CD4-positive, alpha-beta T cell treated with Interleukin-1 beta for 1 hour (primary cell): ENCODE data around the gene FSD1.
"Not testable (repeated sequence)": the region's sequence is repeated elsewhere in the genome, so short reads cannot be mapped to it uniquely, and the experiment has no call there.

Source experiments
- DNase-seq, 2 donors: peaks; one replicate each; pipeline ENCODE4 v3.0.0-alpha.2; 2020 to 2022

Gene FSD1

DNA sequence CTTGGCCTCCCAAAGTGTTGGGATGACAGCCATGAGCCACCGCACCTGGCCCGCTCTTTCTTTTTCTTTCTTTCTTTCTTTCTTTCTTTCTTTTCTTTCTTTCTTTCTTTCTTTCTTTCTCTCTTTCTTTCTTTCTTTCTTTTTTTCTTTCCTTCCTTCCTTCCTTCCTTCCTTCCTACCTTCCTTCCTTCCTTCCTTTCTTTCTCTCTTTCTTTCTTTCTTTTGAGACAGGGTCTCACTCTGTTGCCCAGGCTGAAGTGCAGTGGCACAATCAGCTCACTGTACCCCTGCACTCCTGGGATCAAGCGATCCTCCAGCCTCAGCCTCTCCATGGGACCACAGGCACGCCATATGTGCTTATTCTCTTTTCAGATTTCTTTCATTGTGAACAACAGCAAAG is 18.3 kb upstream of the FSD1 start:
- not testable (repeated sequence) for DNase-seq

DNA sequence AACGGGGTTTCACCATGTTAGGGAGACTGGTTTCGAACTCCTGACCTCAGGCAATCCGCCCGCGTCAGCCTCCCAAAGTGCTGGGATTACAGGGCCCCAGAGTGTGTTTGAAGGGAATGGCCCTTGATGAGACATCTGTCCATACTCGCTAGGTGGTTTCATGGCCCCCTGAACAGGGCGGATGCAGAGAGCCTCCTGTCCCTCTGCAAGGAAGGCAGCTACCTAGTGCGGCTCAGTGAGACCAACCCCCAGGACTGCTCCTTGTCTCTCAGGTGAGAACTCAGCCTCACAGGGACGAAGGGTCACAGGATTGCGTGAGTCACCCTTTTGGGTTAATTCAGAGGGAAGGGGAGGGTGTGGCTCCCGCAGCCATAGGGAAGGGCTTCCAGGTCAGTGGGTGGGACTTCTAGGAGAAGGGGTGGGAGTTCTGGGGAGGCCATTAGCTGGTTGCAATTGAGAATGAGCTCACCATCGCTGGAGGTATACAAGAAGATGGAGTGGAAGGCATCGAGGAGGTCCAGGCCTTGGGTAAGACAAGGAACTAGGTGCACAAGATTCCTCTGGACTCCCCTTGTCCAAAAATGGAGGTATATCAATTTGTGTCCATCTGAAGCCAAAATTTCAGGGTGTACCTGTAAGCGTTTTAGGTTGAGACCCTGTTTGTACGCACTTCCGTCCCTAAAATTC is 16.2 kb upstream of the FSD1 start:
- DNase-seq: no peak

GRCh38 chr19:4291184-4291732 is 13.1 kb upstream of the FSD1 start:
- no peak for DNase-seq

- DNase-seq: no peak
These were observed 11.9 kb upstream of the FSD1 start for GRCh38 chr19:4292515-4292914.

GRCh38 chr19:4294389-4294788 is 10.0 kb upstream of the FSD1 start:
- DNase-seq: no peak

GRCh38 chr19:4295972-4296771 is 8.2 kb upstream of the FSD1 start:
- DNase-seq: no peak

DNA sequence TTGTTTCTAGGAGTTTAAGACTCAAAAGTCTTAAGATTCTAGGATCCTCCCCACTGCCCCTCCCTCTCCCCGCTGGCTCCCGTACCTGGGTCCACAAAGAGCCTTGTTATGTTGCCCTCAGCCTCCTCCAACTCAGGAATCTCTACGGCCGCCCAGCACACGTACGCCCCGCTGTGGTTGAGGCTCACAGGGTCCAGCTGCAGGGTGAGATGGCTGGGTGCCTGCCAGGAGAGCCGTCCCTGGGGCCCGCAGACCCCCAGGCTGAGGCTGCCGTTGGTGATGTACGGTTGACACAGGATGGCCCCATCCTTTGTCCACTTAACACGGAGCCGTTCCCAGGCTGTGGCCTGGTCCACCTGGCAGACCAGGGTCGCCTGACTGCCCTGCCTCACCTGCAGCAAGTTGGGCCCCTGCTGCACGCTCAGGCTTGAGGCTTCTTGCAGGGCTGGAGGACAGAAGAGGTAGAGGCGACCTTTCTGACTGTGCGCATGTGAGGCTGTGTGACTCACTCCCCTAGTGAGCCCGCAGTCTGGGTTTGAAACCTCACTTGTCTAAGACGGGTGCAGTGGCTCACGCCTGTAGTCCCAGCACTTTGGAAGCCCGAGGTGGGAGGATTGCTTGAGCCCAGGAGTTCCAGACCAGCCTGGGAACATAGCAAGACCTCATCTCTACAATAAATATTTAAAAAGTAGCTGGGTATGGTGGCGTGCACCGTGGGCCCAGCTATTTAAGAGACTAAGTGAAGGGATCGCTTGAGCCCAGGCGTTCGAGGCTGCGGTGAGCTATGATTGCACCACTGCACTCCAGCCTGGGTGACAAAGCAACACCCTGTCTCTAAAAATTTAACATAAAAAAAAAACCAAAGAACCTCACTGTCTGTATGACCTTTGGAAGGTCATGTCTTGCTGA is 6.2 kb upstream of the FSD1 start:
- no peak for DNase-seq

DNA sequence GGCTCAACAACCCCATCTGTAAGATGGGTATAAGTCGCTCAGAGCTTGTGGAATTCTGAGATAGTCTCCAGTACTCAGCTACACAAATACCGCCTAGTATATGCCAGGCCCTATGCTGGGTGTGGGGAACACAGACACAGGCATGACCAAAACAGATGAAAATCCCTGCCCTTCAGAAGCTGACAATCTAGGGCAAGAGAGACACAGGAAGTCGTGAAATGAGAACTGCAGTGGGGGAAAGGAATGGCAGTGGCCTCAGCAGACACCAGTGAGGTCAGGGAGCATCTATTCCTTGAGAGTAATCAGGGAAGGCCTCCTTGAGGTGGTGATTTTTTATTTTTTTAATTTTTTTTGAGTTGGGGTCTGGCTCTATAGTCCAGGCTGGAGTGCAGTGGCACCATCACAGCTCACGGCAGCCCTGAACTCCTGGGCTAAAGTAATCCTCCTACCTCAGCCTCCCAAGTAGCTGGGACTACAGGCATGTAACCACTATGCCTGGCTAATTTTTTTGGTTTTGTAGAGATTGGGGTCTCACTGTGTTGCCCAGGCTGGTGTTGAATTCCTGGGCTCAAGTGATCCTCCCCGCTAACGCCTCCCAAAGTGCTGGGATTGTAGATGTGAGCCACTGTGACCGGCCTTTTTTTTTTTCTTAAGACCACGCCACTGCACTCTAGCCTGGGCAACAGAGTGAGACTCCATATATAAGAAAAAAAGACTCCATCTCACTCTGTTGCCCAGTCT is 5.4 kb upstream of the FSD1 start:
- no peak for DNase-seq

DNA sequence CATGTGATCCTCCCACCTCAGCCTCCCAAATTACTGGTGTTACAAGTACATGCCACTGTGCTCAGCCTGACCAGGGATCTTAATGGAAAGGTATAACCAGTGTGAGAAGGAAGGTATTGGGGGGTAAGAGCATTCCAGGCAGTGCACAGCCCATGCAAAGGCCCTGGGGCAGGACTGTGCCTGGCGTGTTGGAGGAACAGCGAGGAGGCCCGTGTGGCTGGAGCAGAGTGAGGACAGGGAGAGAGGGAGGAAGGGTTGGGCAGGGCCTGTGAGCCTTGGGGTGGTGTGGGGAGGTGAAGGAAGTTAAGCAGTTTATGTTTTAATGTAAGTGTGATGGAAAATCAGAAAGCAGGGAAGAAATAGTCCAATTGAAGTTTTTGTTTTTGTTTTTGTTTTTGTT is 3.8 kb upstream of the FSD1 start:
- no peak for DNase-seq

- no peak for DNase-seq
These were observed 2.7 kb upstream of the FSD1 start for GRCh38 chr19:4301590-4302242.

DNA sequence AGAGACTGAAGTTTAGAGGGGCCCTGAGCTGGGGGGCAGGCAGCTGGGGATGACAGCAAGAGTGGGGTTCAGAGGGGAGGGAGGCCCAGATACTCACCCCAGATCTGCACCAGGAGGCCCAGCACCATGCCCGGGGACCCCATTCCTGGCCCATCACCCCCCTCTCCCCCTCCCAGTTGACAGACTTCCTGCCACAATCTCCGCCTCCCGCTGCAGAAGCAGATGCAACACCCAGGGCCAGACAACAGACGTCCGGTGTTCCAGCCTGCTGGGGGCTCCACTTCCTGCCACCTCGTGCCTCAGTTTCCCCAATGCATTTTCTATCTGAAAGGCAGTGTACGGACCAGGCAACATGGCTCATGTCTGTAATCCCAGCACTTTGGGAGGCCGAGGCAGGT is 2.2 kb upstream of the FSD1 start, which contains the start of gene TMIGD2:
TSS of gene TMIGD2 (minus strand) at position 147 of the 398 bp plus-strand sequence. CDS start at position 143, 4 bp downstream.
- DNase-seq: no peak

- DNase-seq: peak in 1 of 2 donors; percentile 13
These were observed 420 bp upstream of the FSD1 start for GRCh38 chr19:4303819-4304537.

GRCh38 chr19:4305257-4305612 is 837 bp downstream of the FSD1 start:
- DNase-seq: no peak

- no peak for DNase-seq
These were observed 1.3 kb downstream of the FSD1 start for GRCh38 chr19:4305659-4306058.

- peak in 1 of 2 donors; percentile 8 for DNase-seq
These were observed 6.1 kb downstream of the FSD1 start for GRCh38 chr19:4310247-4311121.

DNA sequence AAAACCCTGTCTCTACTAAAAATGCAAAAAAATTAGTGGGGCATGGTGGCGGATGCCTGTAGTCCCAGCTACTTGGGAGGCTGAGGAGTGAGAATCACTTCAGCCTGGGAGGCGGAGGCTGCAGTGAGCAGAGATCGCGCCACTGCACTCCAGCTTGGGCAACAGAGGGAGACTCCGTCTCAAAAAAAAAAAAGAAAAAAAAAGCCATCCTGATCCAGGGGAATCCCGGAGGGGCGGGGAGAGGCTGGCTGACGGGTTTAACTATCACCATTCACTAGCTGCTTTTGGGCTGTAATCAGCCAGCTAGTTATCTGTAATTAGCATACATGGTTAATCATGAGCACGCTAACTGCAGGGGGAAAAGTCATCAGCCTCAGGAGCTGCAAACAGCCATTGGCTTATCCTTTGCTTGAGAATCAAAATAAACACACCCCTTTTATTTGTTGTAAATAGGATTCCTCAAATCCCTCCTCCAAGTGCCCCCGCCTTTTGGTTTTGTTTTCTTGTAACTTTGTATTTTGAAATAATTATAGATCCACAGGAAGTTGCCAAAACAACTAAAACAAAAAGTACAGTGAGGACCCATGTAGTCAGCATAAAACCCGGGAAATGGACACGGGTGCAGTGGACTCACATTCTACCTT is 9.6 kb downstream of the FSD1 start:
- DNase-seq: no peak

DNA sequence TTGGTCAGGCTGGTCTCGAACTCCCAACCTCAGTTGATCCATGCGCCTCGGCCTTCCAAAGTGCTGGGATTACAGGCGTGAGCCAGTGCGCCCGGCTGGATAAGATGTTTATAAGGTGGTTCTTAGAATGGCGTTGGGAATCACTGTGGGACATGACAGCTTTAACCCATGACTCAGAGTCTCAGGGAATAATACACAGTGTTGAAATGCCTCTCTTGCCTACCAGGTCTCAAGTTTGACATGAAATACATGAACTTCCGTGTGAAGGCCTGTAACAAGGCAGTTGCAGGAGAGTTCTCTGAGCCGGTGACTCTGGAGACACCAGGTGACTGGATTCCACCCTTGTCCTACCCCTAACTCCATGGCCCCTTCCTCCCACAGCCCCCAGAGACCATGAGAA is 12.6 kb downstream of the FSD1 start:
- no peak for DNase-seq

DNA sequence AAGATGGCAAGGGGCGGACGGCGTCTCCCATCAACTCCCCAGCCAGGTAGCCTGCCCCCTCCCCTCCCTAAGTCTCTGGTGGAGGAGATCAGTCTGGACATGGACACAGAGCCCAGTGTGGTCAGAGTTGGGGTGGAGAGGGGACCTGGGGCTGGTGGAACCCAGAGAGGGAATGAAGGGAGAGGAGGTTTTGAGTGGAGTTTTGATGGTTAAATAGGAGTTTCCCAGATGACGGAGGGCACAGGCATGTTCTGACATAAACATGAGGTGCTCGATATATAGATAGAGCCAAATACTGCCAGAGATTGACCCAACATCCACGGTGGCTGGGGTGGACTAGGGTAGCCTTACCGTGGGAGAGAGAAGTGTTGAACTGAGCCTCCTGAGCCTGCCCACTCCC is 14.1 kb downstream of the FSD1 start:
- no peak for DNase-seq

DNA sequence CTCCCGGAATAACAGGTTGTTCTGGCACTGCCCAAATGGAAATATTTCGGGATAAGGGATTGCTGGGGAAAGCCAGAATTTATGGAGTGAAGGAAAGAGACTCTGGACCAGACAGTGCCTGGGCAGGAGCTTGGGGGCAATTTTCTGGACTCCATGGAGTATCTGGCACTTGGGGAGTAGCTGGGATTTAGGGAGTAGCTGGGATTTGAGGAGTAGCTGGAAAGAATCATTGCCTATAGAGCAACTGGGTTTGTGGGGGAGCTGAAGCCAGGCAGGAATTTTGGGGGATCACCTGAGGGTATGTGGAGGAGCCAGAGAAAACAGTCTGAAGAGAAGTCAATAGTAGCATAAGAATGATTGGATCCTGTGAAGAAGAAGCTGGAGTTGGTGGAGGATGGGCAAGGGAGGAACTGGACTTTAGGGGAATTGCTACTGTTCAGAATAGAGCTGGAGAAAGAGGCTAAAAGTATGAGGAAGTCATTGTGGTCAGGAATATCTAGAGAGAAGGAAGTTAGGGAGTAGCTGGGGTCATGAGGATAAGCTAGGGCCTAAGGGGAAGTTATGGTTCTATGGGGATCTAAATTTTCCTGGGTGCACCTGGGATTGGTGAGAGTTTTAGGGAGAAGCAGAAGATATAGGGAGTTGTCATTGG is 14.8 kb downstream of the FSD1 start:
- no peak for DNase-seq
